Measurements from ENCODE around the gene PIP5KL1. TPM values are rescaled to one million over a fixed set of nuclear protein-coding genes. Genes with fewer than 3 reads are reported as not detected.

The PIP5KL1 gene, protein sequence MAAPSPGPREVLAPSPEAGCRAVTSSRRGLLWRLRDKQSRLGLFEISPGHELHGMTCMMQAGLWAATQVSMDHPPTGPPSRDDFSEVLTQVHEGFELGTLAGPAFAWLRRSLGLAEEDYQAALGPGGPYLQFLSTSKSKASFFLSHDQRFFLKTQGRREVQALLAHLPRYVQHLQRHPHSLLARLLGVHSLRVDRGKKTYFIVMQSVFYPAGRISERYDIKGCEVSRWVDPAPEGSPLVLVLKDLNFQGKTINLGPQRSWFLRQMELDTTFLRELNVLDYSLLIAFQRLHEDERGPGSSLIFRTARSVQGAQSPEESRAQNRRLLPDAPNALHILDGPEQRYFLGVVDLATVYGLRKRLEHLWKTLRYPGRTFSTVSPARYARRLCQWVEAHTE
- 1 to 10 TPM in 1 of 3 donors, under 1 TPM in 2; 0.52 to 1.4 (median 0.97) TPM for total RNA-seq
- total RNA-seq (2013): 0.43 TPM

DNA sequence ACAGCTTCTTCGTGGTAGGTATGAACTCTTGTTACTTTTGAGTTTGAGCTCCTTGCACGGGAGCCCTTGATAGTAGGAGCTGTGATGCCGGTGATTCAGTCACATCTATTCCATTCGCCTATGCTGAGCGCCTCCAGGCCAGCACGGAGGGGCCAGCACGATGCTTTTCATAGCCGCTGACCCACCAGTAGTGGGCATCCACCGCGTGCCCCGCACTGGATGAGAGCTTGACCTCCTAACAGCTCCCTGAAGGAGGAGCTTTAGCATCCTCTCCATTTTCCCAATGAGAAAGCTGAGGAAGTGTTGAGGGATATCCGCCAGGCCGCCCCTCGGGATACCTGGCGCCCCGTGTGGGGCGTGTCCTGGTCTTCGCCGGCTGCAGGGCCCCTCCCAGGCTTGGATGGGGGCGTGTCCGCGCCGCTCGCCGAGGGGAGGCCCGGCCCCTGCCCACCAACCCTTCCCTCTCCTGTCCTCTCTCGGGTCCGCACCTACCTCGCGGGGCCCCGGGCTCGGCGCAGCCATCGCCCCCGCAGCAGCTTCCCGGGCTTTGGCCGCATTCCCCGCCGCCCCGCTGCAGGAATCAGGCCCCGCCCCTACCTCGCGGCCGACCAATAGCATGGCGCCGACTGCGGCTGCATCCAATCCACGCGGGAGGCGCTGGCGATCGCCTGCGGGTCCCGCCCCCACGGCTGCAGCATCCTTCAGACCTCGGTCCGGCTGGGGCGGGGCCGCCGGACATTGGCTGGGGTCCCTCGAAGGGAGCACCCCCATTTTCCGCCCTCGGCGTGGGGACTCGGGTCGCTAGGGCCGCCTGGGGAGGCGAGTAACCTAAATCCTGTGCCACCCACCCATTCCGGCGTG, at the start of gene PIP5KL1:
Gene PIP5KL1, minus strand, starts transcription at position 547 of the 861 bp plus-strand sequence. Its CDS starts 25 bp downstream, at position 522.
- Mint-ChIP-seq H3K27me3 (ENCODE audit: low read depth in 2 of 2) (peaks cover 9 to 10% of the 10 kb centered on the region in 2 donors), H3K4me3 (peak within 1 kb of the TSS; percentile 69), H3K4me1 (peaks cover 17 to 43% of the 10 kb centered on the region in 2 donors), H3K36me3 (no peaks in the 10 kb centered on the region), H3K27ac (peak within 1 kb of the TSS in 1 of 2 donors; percentile 58), H3K9me3 (no peaks in the 10 kb centered on the region)
- H3K4me1 ChIP-seq (ENCODE audit: control insufficient read depth, insufficient read depth, low read length): peaks cover 43% of the 10 kb centered on the region
- no peaks in the 10 kb centered on the region for H3K9me3 ChIP-seq (ENCODE audit: control insufficient read depth, insufficient read depth, low read length)
- DNase-seq (peak; percentile 73 to 83), ATAC-seq (peak; percentile 81 to 86 (median 83))
- peak within 1 kb of the TSS; percentile 27 for H3K4me3 ChIP-seq (ENCODE audit: low read length)
- intact Hi-C loops (cut with micrococcal nuclease): no loop called here
- H3K27ac ChIP-seq (ENCODE audit: low read length): no peak within 1 kb of the TSS
- H3K27me3 ChIP-seq (ENCODE audit: control insufficient read depth, insufficient read depth, low read length): peaks cover 18% of the 10 kb centered on the region
- 3% methylated on average over 70 of the region's 70 CpGs for WGBS (ENCODE audit: insufficient coverage)
- H3K36me3 ChIP-seq (ENCODE audit: control insufficient read depth, insufficient read depth, low read length): peaks cover 2% of the 10 kb centered on the region
- TF ChIP-seq, protein P1, sequence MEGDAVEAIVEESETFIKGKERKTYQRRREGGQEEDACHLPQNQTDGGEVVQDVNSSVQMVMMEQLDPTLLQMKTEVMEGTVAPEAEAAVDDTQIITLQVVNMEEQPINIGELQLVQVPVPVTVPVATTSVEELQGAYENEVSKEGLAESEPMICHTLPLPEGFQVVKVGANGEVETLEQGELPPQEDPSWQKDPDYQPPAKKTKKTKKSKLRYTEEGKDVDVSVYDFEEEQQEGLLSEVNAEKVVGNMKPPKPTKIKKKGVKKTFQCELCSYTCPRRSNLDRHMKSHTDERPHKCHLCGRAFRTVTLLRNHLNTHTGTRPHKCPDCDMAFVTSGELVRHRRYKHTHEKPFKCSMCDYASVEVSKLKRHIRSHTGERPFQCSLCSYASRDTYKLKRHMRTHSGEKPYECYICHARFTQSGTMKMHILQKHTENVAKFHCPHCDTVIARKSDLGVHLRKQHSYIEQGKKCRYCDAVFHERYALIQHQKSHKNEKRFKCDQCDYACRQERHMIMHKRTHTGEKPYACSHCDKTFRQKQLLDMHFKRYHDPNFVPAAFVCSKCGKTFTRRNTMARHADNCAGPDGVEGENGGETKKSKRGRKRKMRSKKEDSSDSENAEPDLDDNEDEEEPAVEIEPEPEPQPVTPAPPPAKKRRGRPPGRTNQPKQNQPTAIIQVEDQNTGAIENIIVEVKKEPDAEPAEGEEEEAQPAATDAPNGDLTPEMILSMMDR (IDR thresholded peaks at IDR 0.05): no peak

DNA sequence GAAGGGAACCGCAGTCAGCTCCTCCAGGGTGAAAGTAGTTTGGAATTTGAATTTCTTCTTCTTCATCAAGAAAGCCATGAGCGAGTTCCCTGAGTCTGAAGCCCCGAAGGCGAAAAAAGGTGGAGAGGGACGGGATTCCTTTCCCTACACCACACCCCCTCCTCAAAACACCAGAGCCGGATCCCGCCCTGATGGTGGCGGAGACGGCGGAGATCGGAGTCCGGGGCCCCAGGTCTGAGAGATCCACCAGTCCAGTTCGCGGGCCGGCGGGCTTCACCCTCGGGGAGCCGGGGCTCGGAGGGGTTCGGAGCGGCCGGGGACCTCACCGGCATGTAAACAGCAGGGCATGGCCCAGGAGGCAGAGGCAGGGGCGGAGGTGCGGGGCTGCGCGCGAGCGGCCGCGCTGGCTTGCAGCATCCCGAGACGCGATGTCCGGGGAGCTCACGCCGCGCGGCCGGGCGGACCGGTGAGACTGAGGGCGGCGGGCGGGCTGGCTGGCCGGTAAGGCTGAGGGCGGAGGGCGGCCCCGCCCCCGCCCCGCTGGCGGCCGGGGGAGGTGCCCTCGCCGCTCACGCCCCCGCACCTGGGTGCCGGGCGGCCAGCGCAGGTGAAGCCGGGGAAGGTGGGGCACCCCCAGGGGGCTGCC, 49.6 kb upstream of the PIP5KL1 start:
- intact Hi-C loops (cut with micrococcal nuclease): loop anchor here (2.0 kb wide), 1 partner anchor 55 kb away; no protein-coding TSS in a partner anchor
- under 1% methylated on average over 60 of the region's 61 CpGs for WGBS (ENCODE audit: insufficient coverage)

DNA sequence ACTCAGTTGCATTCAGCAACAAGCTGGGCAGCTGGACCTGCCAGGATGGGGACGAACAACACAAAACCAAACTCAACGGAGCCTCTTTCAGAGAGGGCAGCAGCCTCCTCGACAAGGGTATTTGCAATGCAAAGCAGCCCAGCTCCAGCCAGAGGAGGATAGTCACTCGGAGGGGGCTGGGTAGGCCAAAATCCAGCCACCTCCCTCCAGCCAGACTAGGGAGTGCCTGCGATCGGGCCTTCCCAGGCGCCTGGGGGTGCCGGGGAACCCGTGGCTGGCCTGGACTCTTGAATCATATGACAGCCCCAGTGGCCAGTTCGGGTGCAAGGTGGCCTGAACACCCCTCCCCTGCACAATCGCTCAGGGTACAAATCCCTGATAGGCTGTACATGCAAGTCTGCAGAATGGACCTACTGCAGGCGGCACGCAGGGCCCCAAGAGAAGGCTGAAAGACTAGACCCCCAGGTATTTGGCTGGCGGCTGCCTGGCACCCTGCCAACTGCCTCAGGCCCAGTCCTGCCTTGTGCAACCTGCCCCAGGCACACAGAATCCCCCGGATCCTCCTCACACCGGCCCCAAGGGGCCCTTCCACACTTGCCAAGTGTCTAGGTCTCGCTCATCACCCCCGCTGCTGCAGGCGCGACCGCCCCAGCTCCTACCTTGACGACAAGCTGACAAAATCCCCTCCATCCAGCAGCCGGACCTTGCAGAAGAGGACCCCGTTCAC, 48.9 kb upstream of the PIP5KL1 start:
- Histone ChIP-seq H3K27me3 (ENCODE audit: control insufficient read depth, insufficient read depth, low read length) (no peaks in the 10 kb centered on the region), H3K36me3 (ENCODE audit: control insufficient read depth, insufficient read depth, low read length) (peaks cover 2% of the 10 kb centered on the region), H3K4me3 (ENCODE audit: low read length) (peak overlapping the region; percentile 60), H3K4me1 (ENCODE audit: control insufficient read depth, insufficient read depth, low read length) (peaks cover 83% of the 10 kb centered on the region), H3K9me3 (ENCODE audit: control insufficient read depth, insufficient read depth, low read length) (no peaks in the 10 kb centered on the region), H3K27ac (ENCODE audit: low read length) (peak overlapping the region; percentile 62)
- DNase-seq (peak in 1 of 2 donors; percentile 55), ATAC-seq (no peak)
- TF ChIP-seq, protein P1 (IDR thresholded peaks at IDR 0.05): no peak
- H3K27ac Mint-ChIP-seq: peak overlapping the region; percentile 38 to 65
- peak overlapping the region; percentile 86 for H3K4me3 Mint-ChIP-seq
- H3K9me3 Mint-ChIP-seq: no peaks in the 10 kb centered on the region
- peaks cover 5 to 25% of the 10 kb centered on the region in 2 donors for H3K4me1 Mint-ChIP-seq
- WGBS (ENCODE audit: insufficient coverage): 24% methylated on average over 21 of the region's 24 CpGs
- intact Hi-C loops (cut with micrococcal nuclease): loop anchor here (2.0 kb wide), 1 partner anchor 55 kb away; no protein-coding TSS in a partner anchor
- H3K27me3 Mint-ChIP-seq (ENCODE audit: low read depth in 2 of 2): no peaks in the 10 kb centered on the region
- H3K36me3 Mint-ChIP-seq: no peaks in the 10 kb centered on the region

More for the DNA sequence above, 49.6 kb upstream of the PIP5KL1 start:
- peak overlapping the region; percentile 62 for H3K27ac ChIP-seq (ENCODE audit: low read length)
- Mint-ChIP-seq H3K27ac (peak overlapping the region; percentile 38 to 65), H3K4me3 (peak overlapping the region; percentile 86), H3K27me3 (ENCODE audit: low read depth in 2 of 2) (no peaks in the 10 kb centered on the region), H3K36me3 (no peaks in the 10 kb centered on the region), H3K4me1 (peaks cover 5 to 22% of the 10 kb centered on the region in 2 donors), H3K9me3 (no peaks in the 10 kb centered on the region)
- peak overlapping the region; percentile 60 for H3K4me3 ChIP-seq (ENCODE audit: low read length)
- ATAC-seq: peak; percentile 11 to 40 (median 29)
- peaks cover 77% of the 10 kb centered on the region for H3K4me1 ChIP-seq (ENCODE audit: control insufficient read depth, insufficient read depth, low read length)
- no peaks in the 10 kb centered on the region for H3K27me3 ChIP-seq (ENCODE audit: control insufficient read depth, insufficient read depth, low read length)
- peaks cover 2% of the 10 kb centered on the region for H3K36me3 ChIP-seq (ENCODE audit: control insufficient read depth, insufficient read depth, low read length)
- no peaks in the 10 kb centered on the region for H3K9me3 ChIP-seq (ENCODE audit: control insufficient read depth, insufficient read depth, low read length)
- TF ChIP-seq, protein P1 (IDR thresholded peaks at IDR 0.05): no peak
- DNase-seq: peak; percentile 49 to 75
